ENCODE results near the gene PHF19.

- TF ChIP-seq PHF8 (IDR thresholded peaks at IDR 0.05; ENCODE audit: borderline replicate concordance, low read depth): no peak
- no peak for TF ChIP-seq CTCF (IDR thresholded peaks at IDR 0.05)
- no peak for TF ChIP-seq CEBPB (IDR thresholded peaks at IDR 0.05)
- no peak for TF ChIP-seq MAZ (IDR thresholded peaks at IDR 0.05; ENCODE audit: borderline replicate concordance, low read depth, low read length)
- no peak for TF ChIP-seq POLR2A (IDR thresholded peaks at IDR 0.05; ENCODE audit: low read length)
- TF ChIP-seq SMC3 (IDR thresholded peaks at IDR 0.05): no peak
These were observed 8.5 kb upstream of the PHF19 start for GRCh38 chr9:120885457-120885856.
